ENCODE measurements around the gene TPD52L2.

DNA sequence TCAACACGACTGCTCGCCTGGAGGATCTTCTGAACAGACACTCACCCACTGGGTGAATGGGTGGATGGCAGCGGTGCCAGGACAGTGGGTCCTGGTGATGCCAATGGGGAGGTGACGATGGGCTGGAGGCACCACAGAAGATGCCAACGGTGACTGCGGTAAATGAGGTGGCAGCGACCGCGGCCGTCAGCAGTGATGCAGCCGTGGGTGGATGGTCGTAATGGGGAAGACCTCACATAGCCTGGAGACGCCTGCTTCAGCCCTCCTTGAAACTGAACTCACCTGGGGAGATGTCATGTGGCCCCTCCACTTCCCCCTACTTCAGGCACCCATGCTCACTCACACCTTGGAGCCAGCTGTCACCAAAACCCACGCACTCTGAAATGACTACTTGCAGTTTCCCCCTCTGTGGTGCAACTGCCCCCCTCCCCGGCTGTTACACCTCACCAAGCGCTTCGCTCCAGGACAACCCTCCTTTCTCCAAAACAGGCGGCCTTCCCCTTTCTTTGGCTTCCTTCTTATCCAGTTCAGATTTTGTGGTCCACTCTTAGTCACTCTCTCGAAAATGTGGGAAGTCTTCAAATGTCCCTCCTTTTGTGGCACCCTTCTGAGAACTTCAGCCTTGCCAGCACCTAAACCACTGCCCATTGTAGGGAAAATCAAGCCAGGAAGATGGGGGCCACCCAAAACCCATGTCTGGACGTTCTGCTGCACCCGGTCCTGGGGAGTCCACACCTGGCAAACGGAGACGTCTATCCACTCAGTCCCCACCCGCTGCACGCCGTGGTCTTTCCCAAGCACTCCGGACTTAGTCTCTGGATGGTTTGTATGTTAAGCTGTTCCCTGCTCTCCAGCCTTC is 14.2 kb upstream of the TPD52L2 start:
- TF ChIP-seq, protein P1, sequence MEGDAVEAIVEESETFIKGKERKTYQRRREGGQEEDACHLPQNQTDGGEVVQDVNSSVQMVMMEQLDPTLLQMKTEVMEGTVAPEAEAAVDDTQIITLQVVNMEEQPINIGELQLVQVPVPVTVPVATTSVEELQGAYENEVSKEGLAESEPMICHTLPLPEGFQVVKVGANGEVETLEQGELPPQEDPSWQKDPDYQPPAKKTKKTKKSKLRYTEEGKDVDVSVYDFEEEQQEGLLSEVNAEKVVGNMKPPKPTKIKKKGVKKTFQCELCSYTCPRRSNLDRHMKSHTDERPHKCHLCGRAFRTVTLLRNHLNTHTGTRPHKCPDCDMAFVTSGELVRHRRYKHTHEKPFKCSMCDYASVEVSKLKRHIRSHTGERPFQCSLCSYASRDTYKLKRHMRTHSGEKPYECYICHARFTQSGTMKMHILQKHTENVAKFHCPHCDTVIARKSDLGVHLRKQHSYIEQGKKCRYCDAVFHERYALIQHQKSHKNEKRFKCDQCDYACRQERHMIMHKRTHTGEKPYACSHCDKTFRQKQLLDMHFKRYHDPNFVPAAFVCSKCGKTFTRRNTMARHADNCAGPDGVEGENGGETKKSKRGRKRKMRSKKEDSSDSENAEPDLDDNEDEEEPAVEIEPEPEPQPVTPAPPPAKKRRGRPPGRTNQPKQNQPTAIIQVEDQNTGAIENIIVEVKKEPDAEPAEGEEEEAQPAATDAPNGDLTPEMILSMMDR (IDR thresholded peaks at IDR 0.05 in 4 of 5, conservative IDR thresholded peaks at IDR 0.05 in 1 of 5) = no peak
- no peak for TF ChIP-seq POLR2A (IDR thresholded peaks at IDR 0.05)

All from gastrocnemius medialis (tissue), 4 donors.